GM12878 (cell line): ENCODE results near the gene KRT38. TPM values are rescaled to one million over a fixed set of nuclear protein-coding genes. Genes with fewer than 3 reads are reported as not detected.

Experiments
- ATAC-seq: fragments of 200-7000 bp; cut with Tn5 transposase; 3 replicates; pipeline ENCODE4 v1.9.1; 2020; ENCODE audit warnings: mild to moderate bottlenecking, moderate library complexity
- BruUV-seq: library from RNA; stranded (reverse); fragments of 400-500 nt; replicated peaks from 2 replicates; lab custom pipeline; 2021; lab: Mats Ljungman, UMichigan
- CTCF ChIA-PET: fragments of 300-600 bp; sonication (Branson Sonifier 250); formaldehyde crosslinking; extraction: SDS; loops from one replicate; lab custom pipeline; 2021; ENCODE audit warnings: inconsistent platforms; lab: Yijun Ruan, JAX
- POLR2A ChIA-PET: fragments of 350-600 bp; formaldehyde crosslinking; extraction: SDS; loops from one replicate; lab custom pipeline; 2021; ENCODE audit warnings: inconsistent platforms; lab: Charles Lee
- RAD21 ChIA-PET: fragments of 300-600 bp; sonication (Branson Sonifier 250); formaldehyde crosslinking; loops from one replicate; lab custom pipeline; 2023; ENCODE audit warnings: antibody characterized with exemption; ENCODE audit not compliant: unreplicated experiment; lab: Charles Lee
- SMC1A ChIA-PET: fragments of 300-600 bp; sonication (Branson Sonifier 250); formaldehyde crosslinking; loops from one replicate; lab custom pipeline; 2023; ENCODE audit not compliant: unreplicated experiment, uncharacterized antibody; lab: Charles Lee
- DNase-seq: peaks from one replicate; pipeline ENCODE4 v3.0.0-alpha.2; 2011; ENCODE audit warnings: low read depth, low spot score
- FAIRE-seq: peaks from 3 replicates; lab custom pipeline; 2011; peaks lifted over from hg19 to GRCh38; lab: Jason Lieb, UNC
- H2AFZ ChIP-seq: 2 replicates; pipeline ENCODE4 v1.6.0; 2011; ENCODE audit warnings: low read depth, low read length, control low read depth; ENCODE audit not compliant: control insufficient read depth
- H3K27ac ChIP-seq: 2 replicates; pipeline ENCODE4 v1.5.1; 2011; ENCODE audit warnings: control low read depth; ENCODE audit not compliant: control insufficient read depth, insufficient read depth
- H3K27me3 ChIP-seq, 2 experiments: replicated peaks in 1 of 2; 2 replicates each; pipeline versions ENCODE4 v1.6.0 to v1.6.1; 2011; ENCODE audit warnings: low read length in 1 of 2; ENCODE audit not compliant: control insufficient read depth in 2 of 2, insufficient read depth in 2 of 2
- H3K36me3 ChIP-seq, 2 experiments: 2 replicates each; pipeline ENCODE4 v1.5.1; 2011; ENCODE audit warnings: low read length in 1 of 2; ENCODE audit not compliant: control insufficient read depth in 2 of 2, insufficient read depth in 2 of 2
- H3K4me1 ChIP-seq: 2 replicates; pipeline ENCODE4 v1.6.1; 2011; ENCODE audit warnings: mild to moderate bottlenecking, low read length, moderate library complexity, mixed read lengths; ENCODE audit not compliant: control insufficient read depth, insufficient read depth
- H3K4me2 ChIP-seq: 2 replicates; pipeline ENCODE4 v1.6.0; 2011; ENCODE audit warnings: control low read depth; ENCODE audit not compliant: control insufficient read depth, insufficient read depth
- H3K4me3 ChIP-seq: fragments of 200-600 bp; sonication (generic); 2 replicates; pipeline ENCODE4 v1.5.1; 2016
- H3K79me2 ChIP-seq: 2 replicates; pipeline ENCODE4 v1.6.0; 2011; ENCODE audit warnings: low read length; ENCODE audit not compliant: control insufficient read depth, insufficient read depth
- H3K9ac ChIP-seq: 2 replicates; pipeline ENCODE4 v1.8.0; 2011; ENCODE audit warnings: low read length, control low read depth, mixed read lengths; ENCODE audit not compliant: control insufficient read depth, insufficient read depth
- H3K9me3 ChIP-seq: replicated peaks from 3 replicates; pipeline ENCODE4 v1.5.1; 2011; ENCODE audit warnings: mild to moderate bottlenecking, low read length; ENCODE audit not compliant: control insufficient read depth, insufficient read depth
- H4K20me1 ChIP-seq: 2 replicates; pipeline ENCODE4 v1.6.0; 2011; ENCODE audit not compliant: control insufficient read depth, insufficient read depth
- BCLAF1 ChIP-seq: fragments of 450-650 bp; IDR thresholded peaks from 2 replicates; pipeline ENCODE4 v1.6.1; 2017; ENCODE audit warnings: antibody characterized with exemption, mild to moderate bottlenecking, moderate library complexity
- CREB1 ChIP-seq: IDR thresholded peaks from 2 replicates; pipeline ENCODE4 v1.6.1; 2012; ENCODE audit warnings: low read depth, mild to moderate bottlenecking, inconsistent platforms
- DPF2 ChIP-seq: fragments of 450-650 bp; IDR thresholded peaks from 2 replicates; pipeline ENCODE4 v1.6.1; 2017; ENCODE audit warnings: mild to moderate bottlenecking
- EP300 ChIP-seq, 2 experiments: fragments of 150-350 bp in 1 of 2; IDR thresholded peaks; 2 replicates each; pipeline ENCODE4 v1.6.1; 2011 to 2012; ENCODE audit warnings: low read depth in 2 of 2, low read length in 2 of 2, borderline replicate concordance in 1 of 2, improper control_type of control experiment in 1 of 2, inconsistent platforms in 1 of 2; ENCODE audit not compliant: control insufficient read depth in 1 of 2
- GATAD2B ChIP-seq: fragments of 450-650 bp; conservative IDR thresholded peaks from 2 replicates; pipeline ENCODE4 v1.6.1; 2017; ENCODE audit warnings: low read depth, mild to moderate bottlenecking, moderate library complexity
- IKZF2 ChIP-seq, 2 experiments: fragments of 450-650 bp; IDR thresholded peaks; 2 replicates each; pipeline ENCODE4 v1.6.1; 2017; ENCODE audit warnings: mild to moderate bottlenecking in 2 of 2, moderate library complexity in 2 of 2
- MTA2 ChIP-seq: fragments of 450-650 bp; IDR thresholded peaks from 2 replicates; pipeline ENCODE4 v1.6.1; 2016; ENCODE audit warnings: low read depth, mild to moderate bottlenecking, moderate library complexity
- NR2C1 ChIP-seq: fragments of 450-650 bp; IDR thresholded peaks from 2 replicates; pipeline ENCODE4 v1.6.1; 2017; ENCODE audit warnings: antibody characterized with exemption, mild to moderate bottlenecking, moderate library complexity
- PKNOX1 ChIP-seq: fragments of 450-650 bp; IDR thresholded peaks from 2 replicates; pipeline ENCODE4 v1.6.1; 2016; ENCODE audit warnings: mild to moderate bottlenecking
- TCF12 ChIP-seq: IDR thresholded peaks from 2 replicates; pipeline ENCODE4 v1.6.1; 2011; ENCODE audit warnings: low read depth, mild to moderate bottlenecking, low read length
- WGBS: methylation state at CpG from one replicate; pipeline ENCODE4 v1.1.6; 2016; ENCODE audit warnings: low lambda C conversion rate; ENCODE audit not compliant: insufficient replicate concordance, insufficient coverage; ENCODE audit errors: missing lambda C conversion rate; 5-methylcytosine and 5-hydroxymethylcytosine counted together
- in situ Hi-C: fragments of 300-500 bp; cut with MboI; formaldehyde crosslinking; loops from 9 replicates; pipeline ENCODE4 v1.14.3; 2018; ENCODE audit warnings: mixed read lengths
- intact Hi-C: fragments of 100-400 bp; cut with micrococcal nuclease; formaldehyde crosslinking; loops from one replicate; pipeline ENCODE4 v1.14.2; 2022; ENCODE audit not compliant: unreplicated experiment
- polyA plus RNA-seq, 11 experiments: library from polyadenylated mRNA; depleted of rRNA in 4 of 11; unstranded in 6 of 11; stranded (reverse) in 5 of 11; fragments of >200 nt; fragmentation: Nextera tagmentation in 4 of 11; fragmentation: Illumina TruSeq in 1 of 11; extraction: Ambion mirVana in 4 of 11; extraction: Trizol in 1 of 11; gene quantifications; 1 replicate in 1 of 11; 2 replicates in 10 of 11; pipeline versions ENCODE4 v1.2.1 to v1.2.3, GENCODE V29; 2011 to 2016; ENCODE audit warnings: inconsistent platforms in 2 of 11, missing spikeins in 2 of 11, low read depth in 1 of 11
- total RNA-seq, 4 experiments: library from RNA; depleted of rRNA in 3 of 4; stranded (reverse); fragments of >200 nt in 3 of 4; fragmentation: Illumina TruSeq in 1 of 4; extraction: Trizol in 1 of 4; gene quantifications; 2 replicates each; pipeline versions ENCODE4 v1.2.1 to v1.2.3, GENCODE V29; 2013 to 2021

Gene KRT38
- total and polyA plus RNA-seq, 10 of the 15 experiments (the other 5 are each of a cell fraction or from before 2014, with no cell fraction given): not detected

- Histone ChIP-seq H2AFZ (no peak overlapping the region), H3K9ac (no peak overlapping the region), H3K27me3 (peaks cover 0 to 3% of the 10 kb centered on the region in 2 experiments; a peak in 2 of 4 replicates), H3K36me3 (no peaks in the 10 kb centered on the region), H3K4me3 (no peak overlapping the region), H4K20me1 (no peaks in the 10 kb centered on the region), H3K27ac (no peak overlapping the region), H3K79me2 (no peaks in the 10 kb centered on the region), H3K4me2 (no peak overlapping the region), H3K9me3 (no peaks in the 10 kb centered on the region), H3K4me1 (no peaks in the 10 kb centered on the region; the same call in 1 of the 2 replicates)
- DNase-seq: no peak
- ChIA-PET SMC1A (no interaction called here), POLR2A (no interaction called here), CTCF (interaction anchor here (1.0 to 2.3 kb wide), 6 partner anchors 164 to 527 kb away, joined by 3 to 8 read pairs (median 5); no protein-coding TSS in a partner anchor), RAD21 (no interaction called here)
- TF ChIP-seq GATAD2B (no peak), MTA2 (no peak), IKZF2 (IDR thresholded peaks at IDR 0.05) (no peak)
- in situ Hi-C loops: no loop called here
- intact Hi-C loops: no loop called here
- no TSS peak for BruUV-seq
- WGBS: 0% methylated on average over 8 of the region's 8 CpGs
- FAIRE-seq: no peak
- ATAC-seq: no peak
These were observed 44.4 kb upstream of the KRT38 start for GRCh38 chr17:41484920-41485904.

GRCh38 chr17:41483991-41484826, 43.4 kb upstream of the KRT38 start:
- Histone ChIP-seq H3K4me3 (no peak overlapping the region), H3K27ac (no peak overlapping the region), H3K9me3 (no peaks in the 10 kb centered on the region), H3K4me1 (no peaks in the 10 kb centered on the region; the same call in 1 of the 2 replicates), H3K27me3 (peaks cover 0 to 3% of the 10 kb centered on the region in 2 experiments; a peak in 2 of 4 replicates), H3K36me3 (no peaks in the 10 kb centered on the region), H2AFZ (no peak overlapping the region), H3K9ac (no peak overlapping the region), H4K20me1 (no peaks in the 10 kb centered on the region), H3K4me2 (no peak overlapping the region), H3K79me2 (no peaks in the 10 kb centered on the region)
- in situ Hi-C loops: no loop called here
- POLR2A ChIA-PET: no interaction called here
- SMC1A ChIA-PET: no interaction called here
- RAD21 ChIA-PET: no interaction called here
- CTCF ChIA-PET: interaction anchor here (1.0 to 1.6 kb wide), 4 partner anchors 176 to 526 kb away, joined by 3 to 6 read pairs (median 4); no protein-coding TSS in a partner anchor
- DNase-seq: no peak
- WGBS: 54% methylated on average over 7 of the region's 7 CpGs
- no TSS peak for BruUV-seq
- intact Hi-C loops: no loop called here
- no peak for FAIRE-seq
- ATAC-seq: no peak
- TF ChIP-seq DPF2: no peak
- TF ChIP-seq CREB1: no peak
- TF ChIP-seq TCF12: no peak
- TF ChIP-seq NR2C1: no peak
- no peak for TF ChIP-seq BCLAF1
- TF ChIP-seq EP300 (IDR thresholded peaks at IDR 0.05; ENCODE audit: borderline replicate concordance in 1 of 2, control insufficient read depth in 1 of 2, low read depth in 2 of 2, low read length in 2 of 2): no peak
- TF ChIP-seq PKNOX1: no peak
